GM18909 (cell line): Measurements from ENCODE around the gene BTBD9.

Experiments used
- ATAC-seq: cut with Tn5 transposase; IDR thresholded peaks from one replicate; pipeline ENCODE4 v1.9.1; 2021; ENCODE audit warnings: mild to moderate bottlenecking; ENCODE audit not compliant: unreplicated experiment, poor library complexity

Gene BTBD9

GRCh38 chr6:38160831-38161230, 478.9 kb downstream of the BTBD9 start:
- ATAC-seq: no peak

GRCh38 chr6:38159596-38159995, 480.1 kb downstream of the BTBD9 start:
- no peak for ATAC-seq

- ATAC-seq: no peak
These were observed 480.9 kb downstream of the BTBD9 start for GRCh38 chr6:38158762-38159350.

GRCh38 chr6:38157905-38158304, 481.8 kb downstream of the BTBD9 start:
- no peak for ATAC-seq

- no peak for ATAC-seq
These were observed 482.7 kb downstream of the BTBD9 start for GRCh38 chr6:38156818-38157565.

GRCh38 chr6:38155621-38156204, 484.0 kb downstream of the BTBD9 start:
- no peak for ATAC-seq

- ATAC-seq: no peak
These were observed 484.6 kb downstream of the BTBD9 start for GRCh38 chr6:38155144-38155543.

GRCh38 chr6:38154731-38155130, 485.0 kb downstream of the BTBD9 start:
- no peak for ATAC-seq

- no peak for ATAC-seq
These were observed 485.9 kb downstream of the BTBD9 start for GRCh38 chr6:38153798-38154345.

- no peak for ATAC-seq
These were observed 486.5 kb downstream of the BTBD9 start for GRCh38 chr6:38153076-38153797.

GRCh38 chr6:38152620-38153019, 487.1 kb downstream of the BTBD9 start:
- ATAC-seq: no peak

GRCh38 chr6:38151580-38152500, 487.9 kb downstream of the BTBD9 start:
- no peak for ATAC-seq

GRCh38 chr6:38150681-38151296, 488.9 kb downstream of the BTBD9 start:
- no peak for ATAC-seq

GRCh38 chr6:38150021-38150420, 489.7 kb downstream of the BTBD9 start:
- no peak for ATAC-seq

GRCh38 chr6:38149531-38149930, 490.2 kb downstream of the BTBD9 start:
- ATAC-seq: no peak

GRCh38 chr6:38148606-38149005, 491.1 kb downstream of the BTBD9 start:
- ATAC-seq: no peak

GRCh38 chr6:38146734-38147027, 493.0 kb downstream of the BTBD9 start:
- no peak for ATAC-seq

GRCh38 chr6:38146021-38146733, 493.6 kb downstream of the BTBD9 start:
- ATAC-seq: no peak

GRCh38 chr6:38144365-38144945, 495.3 kb downstream of the BTBD9 start:
- ATAC-seq: no peak
